ENCODE data around the gene DOCK3.

DOCK3 gene, protein sequence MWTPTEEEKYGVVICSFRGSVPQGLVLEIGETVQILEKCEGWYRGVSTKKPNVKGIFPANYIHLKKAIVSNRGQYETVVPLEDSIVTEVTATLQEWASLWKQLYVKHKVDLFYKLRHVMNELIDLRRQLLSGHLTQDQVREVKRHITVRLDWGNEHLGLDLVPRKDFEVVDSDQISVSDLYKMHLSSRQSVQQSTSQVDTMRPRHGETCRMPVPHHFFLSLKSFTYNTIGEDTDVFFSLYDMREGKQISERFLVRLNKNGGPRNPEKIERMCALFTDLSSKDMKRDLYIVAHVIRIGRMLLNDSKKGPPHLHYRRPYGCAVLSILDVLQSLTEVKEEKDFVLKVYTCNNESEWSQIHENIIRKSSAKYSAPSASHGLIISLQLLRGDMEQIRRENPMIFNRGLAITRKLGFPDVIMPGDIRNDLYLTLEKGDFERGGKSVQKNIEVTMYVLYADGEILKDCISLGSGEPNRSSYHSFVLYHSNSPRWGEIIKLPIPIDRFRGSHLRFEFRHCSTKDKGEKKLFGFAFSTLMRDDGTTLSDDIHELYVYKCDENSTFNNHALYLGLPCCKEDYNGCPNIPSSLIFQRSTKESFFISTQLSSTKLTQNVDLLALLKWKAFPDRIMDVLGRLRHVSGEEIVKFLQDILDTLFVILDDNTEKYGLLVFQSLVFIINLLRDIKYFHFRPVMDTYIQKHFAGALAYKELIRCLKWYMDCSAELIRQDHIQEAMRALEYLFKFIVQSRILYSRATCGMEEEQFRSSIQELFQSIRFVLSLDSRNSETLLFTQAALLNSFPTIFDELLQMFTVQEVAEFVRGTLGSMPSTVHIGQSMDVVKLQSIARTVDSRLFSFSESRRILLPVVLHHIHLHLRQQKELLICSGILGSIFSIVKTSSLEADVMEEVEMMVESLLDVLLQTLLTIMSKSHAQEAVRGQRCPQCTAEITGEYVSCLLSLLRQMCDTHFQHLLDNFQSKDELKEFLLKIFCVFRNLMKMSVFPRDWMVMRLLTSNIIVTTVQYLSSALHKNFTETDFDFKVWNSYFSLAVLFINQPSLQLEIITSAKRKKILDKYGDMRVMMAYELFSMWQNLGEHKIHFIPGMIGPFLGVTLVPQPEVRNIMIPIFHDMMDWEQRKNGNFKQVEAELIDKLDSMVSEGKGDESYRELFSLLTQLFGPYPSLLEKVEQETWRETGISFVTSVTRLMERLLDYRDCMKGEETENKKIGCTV (N-terminal part only)

DNA sequence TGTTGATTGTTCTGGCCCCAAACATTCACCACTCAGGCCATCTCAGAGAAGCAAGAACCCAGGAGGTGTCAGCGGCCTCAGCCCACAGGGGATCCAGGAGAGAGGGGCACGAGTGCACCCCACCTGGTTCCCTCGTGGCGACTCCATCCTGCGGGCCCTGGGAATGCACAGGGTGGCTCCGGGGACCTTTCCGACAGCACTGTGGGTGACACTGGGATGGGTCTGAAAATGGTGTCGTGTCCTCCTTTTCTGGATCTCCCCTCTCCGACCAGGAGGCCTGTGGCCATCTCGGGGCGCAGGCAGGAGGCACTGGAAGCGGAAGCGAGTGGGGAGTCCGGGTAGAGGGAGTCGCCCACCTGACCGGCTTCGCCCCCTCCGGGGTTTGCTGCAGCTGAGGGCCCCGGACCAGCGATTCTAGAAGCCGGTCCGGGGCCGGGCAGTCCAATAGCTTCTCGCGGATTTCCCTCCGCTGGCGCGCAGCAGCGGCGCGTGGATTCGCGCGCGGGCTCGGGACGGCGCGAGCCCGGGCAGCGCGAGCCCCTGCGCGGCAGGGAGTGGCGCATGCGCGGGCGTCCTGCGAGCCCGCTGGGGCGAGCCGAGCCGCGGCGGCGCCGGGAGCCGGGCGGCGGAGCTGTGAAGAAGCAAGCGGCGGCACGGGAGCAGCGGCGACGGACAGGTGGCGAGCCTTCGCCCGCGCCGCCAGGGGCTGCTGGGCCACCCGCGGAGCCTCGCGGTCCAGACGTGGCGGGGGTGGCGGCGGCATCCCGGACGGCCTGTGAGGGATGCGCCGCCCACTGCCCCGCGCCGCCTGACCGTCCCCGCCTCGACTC is at the start of gene DOCK3:
TSS of gene DOCK3 (plus strand) at position 579 of the 830 bp plus-strand sequence. CDS start 337 bp downstream, outside the sequence.
- Histone ChIP-seq H3K27me3 (replicated peaks; ENCODE audit: insufficient read depth, low read length) (peaks cover 20% of the 10 kb centered on the region), H3K4me1 (ENCODE audit: low read length) (no peaks in the 10 kb centered on the region), H2AFZ (ENCODE audit: low read length) (peak within 1 kb of the TSS; percentile 77), H3K9me3 (replicated peaks; ENCODE audit: insufficient read depth, low read length) (no peaks in the 10 kb centered on the region), H3K9me2 (replicated peaks; ENCODE audit: insufficient read depth, low read length) (no peaks in the 10 kb centered on the region), H3K9ac (ENCODE audit: low read length) (peak within 1 kb of the TSS; percentile 21; the same call in 1 of the 2 replicates), H3K36me3 (replicated peaks; ENCODE audit: insufficient read depth, low read length) (no peaks in the 10 kb centered on the region), H4K20me1 (ENCODE audit: insufficient read depth, low read length) (no peaks in the 10 kb centered on the region), H3K4me3 (ENCODE audit: low read length) (peak within 1 kb of the TSS; percentile 63; the same call in 1 of the 2 replicates), H3K27ac (ENCODE audit: low read length) (no peak within 1 kb of the TSS), H3K4me2 (ENCODE audit: low read depth, low read length) (peak within 1 kb of the TSS; percentile 85), H3F3A (ENCODE audit: insufficient read depth, low read length) (no peaks in the 10 kb centered on the region), H3K79me2 (ENCODE audit: low read length) (no peaks in the 10 kb centered on the region)
- no peak for TF ChIP-seq EZH2 (optimal IDR thresholded peaks at IDR 0.05; ENCODE audit: low read depth, low read length)
- no peak for TF ChIP-seq EZH2phosphoT487 (IDR thresholded peaks at IDR 0.05; ENCODE audit: low read length)
- TF ChIP-seq, protein P1, sequence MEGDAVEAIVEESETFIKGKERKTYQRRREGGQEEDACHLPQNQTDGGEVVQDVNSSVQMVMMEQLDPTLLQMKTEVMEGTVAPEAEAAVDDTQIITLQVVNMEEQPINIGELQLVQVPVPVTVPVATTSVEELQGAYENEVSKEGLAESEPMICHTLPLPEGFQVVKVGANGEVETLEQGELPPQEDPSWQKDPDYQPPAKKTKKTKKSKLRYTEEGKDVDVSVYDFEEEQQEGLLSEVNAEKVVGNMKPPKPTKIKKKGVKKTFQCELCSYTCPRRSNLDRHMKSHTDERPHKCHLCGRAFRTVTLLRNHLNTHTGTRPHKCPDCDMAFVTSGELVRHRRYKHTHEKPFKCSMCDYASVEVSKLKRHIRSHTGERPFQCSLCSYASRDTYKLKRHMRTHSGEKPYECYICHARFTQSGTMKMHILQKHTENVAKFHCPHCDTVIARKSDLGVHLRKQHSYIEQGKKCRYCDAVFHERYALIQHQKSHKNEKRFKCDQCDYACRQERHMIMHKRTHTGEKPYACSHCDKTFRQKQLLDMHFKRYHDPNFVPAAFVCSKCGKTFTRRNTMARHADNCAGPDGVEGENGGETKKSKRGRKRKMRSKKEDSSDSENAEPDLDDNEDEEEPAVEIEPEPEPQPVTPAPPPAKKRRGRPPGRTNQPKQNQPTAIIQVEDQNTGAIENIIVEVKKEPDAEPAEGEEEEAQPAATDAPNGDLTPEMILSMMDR (IDR thresholded peaks at IDR 0.05; ENCODE audit: low read length): no peak
- peak; percentile 79 for DNase-seq

DNA sequence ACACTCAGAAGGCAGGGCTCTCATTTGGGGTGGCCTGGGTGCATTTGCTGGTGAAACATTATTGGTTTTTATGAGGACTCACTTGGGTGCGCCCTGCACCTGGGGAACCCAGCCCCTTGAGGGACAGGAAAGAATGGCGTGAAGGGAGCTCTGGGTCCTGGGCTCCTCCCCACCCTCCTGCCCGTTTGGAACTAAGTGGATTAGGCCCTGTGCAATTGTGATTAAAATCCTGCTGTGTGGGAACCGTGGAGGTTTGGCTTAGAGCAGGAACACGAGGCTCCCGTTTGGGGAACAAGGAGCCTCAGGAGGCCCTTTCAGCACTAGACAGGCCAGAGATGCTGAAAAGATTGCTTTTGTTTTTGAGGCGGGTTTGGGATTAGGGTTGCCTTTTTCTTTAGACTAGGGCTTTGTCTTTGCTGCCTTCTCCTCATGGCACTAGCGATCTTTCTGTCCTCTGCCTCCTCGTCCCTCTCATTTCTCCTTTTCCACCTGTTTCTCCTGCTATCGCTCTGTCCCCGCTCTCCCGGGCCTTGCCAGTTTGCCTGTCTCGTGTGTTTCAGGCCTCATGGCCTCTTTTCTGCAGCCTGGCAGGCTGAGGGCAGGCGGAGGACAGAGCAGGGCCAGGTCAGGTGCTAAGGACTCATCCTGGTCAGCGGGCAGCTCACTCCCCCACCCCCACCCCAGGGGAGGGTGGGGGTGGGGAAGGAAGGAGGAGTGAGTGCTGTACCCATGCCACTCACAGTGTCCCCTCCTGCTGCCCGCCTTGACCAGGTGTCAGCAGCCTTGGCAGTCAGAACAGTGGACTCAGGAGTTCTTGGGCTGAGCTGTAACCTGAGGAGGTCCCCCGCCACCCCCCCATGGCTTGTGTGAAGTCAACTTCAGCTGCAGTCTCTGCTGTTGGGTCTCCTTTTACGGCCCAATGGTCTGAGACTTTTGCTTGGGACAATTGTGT is 49.2 kb upstream of the DOCK3 start:
- H3K9me3 ChIP-seq (replicated peaks; ENCODE audit: insufficient read depth, low read length): no peaks in the 10 kb centered on the region
- no peaks in the 10 kb centered on the region for H3K9me2 ChIP-seq (replicated peaks; ENCODE audit: insufficient read depth, low read length)
- H3K9ac ChIP-seq (ENCODE audit: low read length): no peak overlapping the region
- peaks cover 23% of the 10 kb centered on the region; the same call in 1 of the 2 replicates for H3K79me2 ChIP-seq (ENCODE audit: low read length)
- no peaks in the 10 kb centered on the region for H4K20me1 ChIP-seq (ENCODE audit: insufficient read depth, low read length)
- peaks cover 16% of the 10 kb centered on the region for H3K4me1 ChIP-seq (ENCODE audit: low read length)
- H2AFZ ChIP-seq (ENCODE audit: low read length): no peak overlapping the region
- no peaks in the 10 kb centered on the region for H3F3A ChIP-seq (ENCODE audit: insufficient read depth, low read length)
- TF ChIP-seq EZH2phosphoT487 (IDR thresholded peaks at IDR 0.05; ENCODE audit: low read length) (no peak), EZH2 (optimal IDR thresholded peaks at IDR 0.05; ENCODE audit: low read depth, low read length) (no peak)
- TF ChIP-seq, protein P1 (IDR thresholded peaks at IDR 0.05; ENCODE audit: low read length): no peak
- no peaks in the 10 kb centered on the region for H3K27me3 ChIP-seq (replicated peaks; ENCODE audit: insufficient read depth, low read length)
- DNase-seq: no peak
- no peak overlapping the region for H3K4me2 ChIP-seq (ENCODE audit: low read depth, low read length)
- no peaks in the 10 kb centered on the region for H3K36me3 ChIP-seq (replicated peaks; ENCODE audit: insufficient read depth, low read length)
- H3K4me3 ChIP-seq (ENCODE audit: low read length): no peak overlapping the region
- no peak overlapping the region for H3K27ac ChIP-seq (ENCODE audit: low read length)
